ENCODE results near the gene NLGN3.
A peak's percentile ranks its signal among the peaks of the same experiment; 100 is the strongest.

- TF ChIP-seq CTCF (IDR thresholded peaks at IDR 0.05), result no peak
- TF ChIP-seq POLR2A (IDR thresholded peaks at IDR 0.05), result peak in 1 of 2 donors; percentile 13
Observed at GRCh38 chrX:71216485-71216884, 71.8 kb downstream of the NLGN3 start.
